KMS-11 (cell line): ENCODE results near the gene MBIP.

Experiments
- H2AFZ ChIP-seq: fragments of 200-600 bp; sonication (generic); 2 replicates; pipeline ENCODE4 v1.6.1; 2016; ENCODE audit warnings: antibody characterized with exemption, mixed run types, low read depth
- H3K27ac ChIP-seq: fragments of 200-600 bp; sonication (generic); 2 replicates; pipeline ENCODE4 v1.6.1; 2016; ENCODE audit warnings: mild to moderate bottlenecking, mixed run types
- H3K27me3 ChIP-seq: fragments of 200-600 bp; sonication (generic); 2 replicates; pipeline ENCODE4 v1.6.1; 2017; ENCODE audit warnings: mild to moderate bottlenecking, low read depth, mixed run types, moderate library complexity; ENCODE audit not compliant: insufficient read depth
- H3K36me3 ChIP-seq: fragments of 200-600 bp; sonication (generic); 2 replicates; pipeline ENCODE4 v1.6.1; 2017; ENCODE audit warnings: mild to moderate bottlenecking, mixed run types; ENCODE audit not compliant: insufficient read depth
- H3K4me1 ChIP-seq: fragments of 200-600 bp; sonication (generic); 2 replicates; pipeline ENCODE4 v1.6.1; 2016; ENCODE audit warnings: mild to moderate bottlenecking, low read depth, mixed run types; ENCODE audit not compliant: poor library complexity, severe bottlenecking
- H3K4me2 ChIP-seq: fragments of 200-600 bp; sonication (generic); 2 replicates; pipeline ENCODE4 v1.7.0; 2016; ENCODE audit warnings: mild to moderate bottlenecking, mixed run types
- H3K4me3 ChIP-seq: fragments of 200-600 bp; sonication (generic); IDR thresholded peaks from 2 replicates; pipeline ENCODE4 v1.6.1; 2017; ENCODE audit warnings: low read depth, low read length, mixed read lengths; ENCODE audit not compliant: insufficient read depth
- H3K79me2 ChIP-seq: fragments of 200-600 bp; sonication (generic); 2 replicates; pipeline ENCODE4 v1.6.1; 2016; ENCODE audit warnings: low read depth, mixed run types; ENCODE audit not compliant: insufficient read depth
- H3K9ac ChIP-seq: fragments of 200-600 bp; sonication (generic); 2 replicates; pipeline ENCODE4 v1.6.1; 2016; ENCODE audit warnings: mild to moderate bottlenecking, mixed run types
- H4K20me1 ChIP-seq: fragments of 200-600 bp; sonication (generic); 2 replicates; pipeline ENCODE4 v1.6.1; 2016; ENCODE audit warnings: mild to moderate bottlenecking, mixed run types; ENCODE audit not compliant: insufficient read depth
- CTCF ChIP-seq: fragments of 200-600 bp; sonication (generic); conservative IDR thresholded peaks from 2 replicates; pipeline ENCODE4 v1.6.1; 2017; ENCODE audit warnings: low read depth, mild to moderate bottlenecking, antibody characterized with exemption, low read length, moderate library complexity, mixed read lengths

The MBIP gene

DNA sequence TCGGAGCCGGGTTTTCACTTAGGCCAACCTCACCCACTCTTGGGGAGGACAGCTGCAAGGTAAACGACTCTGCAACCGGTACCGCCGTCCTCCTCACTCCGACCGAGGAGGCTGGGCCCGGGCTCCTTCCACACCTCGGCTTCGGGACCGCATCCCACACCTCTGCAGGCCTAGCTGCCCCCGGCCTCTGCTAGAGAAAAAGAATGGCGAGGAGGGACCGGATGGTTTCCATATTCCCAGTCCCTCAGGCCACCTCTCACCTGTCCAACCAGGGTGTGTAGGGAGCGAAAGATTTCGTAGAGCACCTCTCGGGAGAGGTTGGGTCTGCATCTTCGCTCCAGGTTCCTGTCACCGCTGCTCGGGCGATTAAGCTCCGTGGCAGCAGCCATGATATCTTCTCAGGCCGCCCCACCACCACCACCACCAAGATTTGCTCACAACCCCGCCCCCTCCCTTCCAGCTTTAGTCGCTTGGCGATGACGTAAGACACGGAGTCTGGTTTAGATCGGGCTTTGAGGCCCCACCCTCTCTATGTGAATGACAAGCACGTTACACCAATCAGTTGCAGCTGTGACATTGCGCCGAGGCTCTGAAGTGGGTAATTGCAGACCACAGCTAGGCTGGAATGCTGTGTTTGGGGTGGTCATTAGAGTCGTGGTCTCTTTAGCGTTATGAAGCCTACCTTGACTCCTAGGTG is at the start of gene MBIP:
TSS of gene MBIP (minus strand) at position 438 of the 697 bp plus-strand sequence. CDS start at position 389, 49 bp downstream.
- no peak for TF ChIP-seq CTCF
- Histone ChIP-seq H3K79me2 (peaks cover 42% of the 10 kb centered on the region), H3K27ac (peak within 1 kb of the TSS; percentile 72), H3K36me3 (no peaks in the 10 kb centered on the region), H2AFZ (peak within 1 kb of the TSS; percentile 90), H3K4me1 (peaks cover 13% of the 10 kb centered on the region), H4K20me1 (no peaks in the 10 kb centered on the region), H3K27me3 (no peaks in the 10 kb centered on the region), H3K9ac (peak within 1 kb of the TSS; percentile 74), H3K4me3 (no peak within 1 kb of the TSS), H3K4me2 (peak within 1 kb of the TSS; percentile 84)

DNA sequence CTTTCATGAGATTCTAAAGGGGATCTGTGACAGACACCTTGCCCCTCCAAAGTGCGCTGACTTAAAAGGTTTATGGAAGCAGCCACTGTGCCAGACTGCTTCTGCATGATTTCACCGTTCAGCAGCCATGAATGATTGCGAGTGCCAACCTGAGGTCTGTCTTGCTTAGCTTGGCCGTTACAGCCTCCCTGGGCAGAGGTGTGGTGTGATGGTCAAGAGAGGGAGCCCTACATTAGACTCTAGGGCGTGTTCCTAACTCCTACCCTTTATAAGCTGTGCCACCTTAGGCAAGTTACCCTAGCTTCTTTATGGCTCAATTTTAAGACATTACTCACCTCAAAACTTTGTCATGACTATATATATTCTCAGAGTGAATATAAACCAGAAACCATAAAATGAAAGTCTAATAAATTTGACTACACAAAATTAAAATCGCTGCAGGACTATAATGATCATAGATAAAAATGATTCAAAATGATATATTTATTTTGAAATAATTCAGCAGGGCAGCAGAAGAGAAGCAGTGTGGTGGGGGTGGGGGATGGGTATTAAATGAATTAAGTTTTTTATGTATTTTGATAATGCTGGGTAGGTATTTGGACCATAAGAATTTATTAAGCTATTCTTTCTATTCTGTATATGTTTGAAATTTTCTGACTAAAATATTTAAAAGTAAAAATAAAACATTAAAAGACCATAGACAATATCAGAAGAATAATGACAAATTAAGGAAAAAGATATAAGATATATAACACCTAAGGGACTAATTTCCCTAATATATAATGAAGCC is 47.7 kb upstream of the MBIP start:
- Histone ChIP-seq H3K79me2 (no peaks in the 10 kb centered on the region), H3K9ac (no peak overlapping the region), H2AFZ (no peak overlapping the region), H3K4me2 (no peak overlapping the region), H3K4me3 (no peak overlapping the region), H3K27ac (no peak overlapping the region), H3K36me3 (no peaks in the 10 kb centered on the region), H3K27me3 (no peaks in the 10 kb centered on the region), H3K4me1 (no peaks in the 10 kb centered on the region), H4K20me1 (no peaks in the 10 kb centered on the region)
- TF ChIP-seq CTCF, result no peak

GRCh38 chr14:36365766-36366165 is 45.3 kb upstream of the MBIP start:
- TF ChIP-seq CTCF, result no peak
- Histone ChIP-seq H3K4me2 (no peak overlapping the region), H3K4me3 (no peak overlapping the region), H3K4me1 (no peaks in the 10 kb centered on the region), H3K9ac (no peak overlapping the region), H3K79me2 (no peaks in the 10 kb centered on the region), H4K20me1 (no peaks in the 10 kb centered on the region), H3K27me3 (no peaks in the 10 kb centered on the region), H3K36me3 (no peaks in the 10 kb centered on the region), H2AFZ (no peak overlapping the region), H3K27ac (no peak overlapping the region)

- H3K4me2 ChIP-seq, result no peak overlapping the region
- H2AFZ ChIP-seq, result no peak overlapping the region
- no peaks in the 10 kb centered on the region for H3K36me3 ChIP-seq
- H3K4me3 ChIP-seq, result no peak overlapping the region
- no peak overlapping the region for H3K27ac ChIP-seq
- TF ChIP-seq CTCF, result no peak
- no peak overlapping the region for H3K9ac ChIP-seq
- H3K4me1 ChIP-seq, result no peaks in the 10 kb centered on the region
- H3K79me2 ChIP-seq, result no peaks in the 10 kb centered on the region
- H3K27me3 ChIP-seq, result no peaks in the 10 kb centered on the region
- H4K20me1 ChIP-seq, result no peaks in the 10 kb centered on the region
Observed at GRCh38 chr14:36363704-36364103, 43.3 kb upstream of the MBIP start.
